DND-41 (cell line): ENCODE measurements around the gene EPB41L3.

ENCODE experiments used
- EZH2 ChIP-seq: IDR thresholded peaks from 3 replicates; pipeline ENCODE4 v1.6.1; 2012; ENCODE audit warnings: borderline replicate concordance, low read depth, mild to moderate bottlenecking, moderate library complexity, low read length, inconsistent platforms; ENCODE audit not compliant: severe bottlenecking
- TF ChIP-seq, protein P1 (sequence below): IDR thresholded peaks from 2 replicates; pipeline ENCODE4 v1.5.1; 2012; ENCODE audit warnings: borderline replicate concordance, low read length, moderate library complexity, mild to moderate bottlenecking; ENCODE audit not compliant: poor library complexity, severe bottlenecking; ENCODE audit errors: extremely low read depth

DNA sequence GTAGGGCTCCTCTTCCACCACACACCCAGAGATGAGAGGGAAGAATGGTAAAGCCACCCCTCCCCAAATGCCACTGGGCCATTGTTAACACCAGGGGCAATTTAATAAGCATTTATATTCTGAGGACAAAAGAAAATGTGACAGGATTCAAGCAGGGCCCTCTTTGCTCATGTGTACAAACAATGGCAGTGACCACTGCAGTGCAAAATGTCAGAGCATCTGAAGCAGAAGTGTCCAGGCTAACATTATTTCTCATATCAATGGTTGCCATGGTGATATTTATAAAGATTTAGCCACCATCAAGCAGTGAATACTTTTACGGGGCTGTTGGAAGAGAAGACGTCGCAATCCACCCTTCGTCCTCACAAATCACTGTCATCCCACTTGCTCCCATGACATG lies 10.8 kb upstream of the EPB41L3 start:
- TF ChIP-seq EZH2: no peak
- TF ChIP-seq, protein P1, sequence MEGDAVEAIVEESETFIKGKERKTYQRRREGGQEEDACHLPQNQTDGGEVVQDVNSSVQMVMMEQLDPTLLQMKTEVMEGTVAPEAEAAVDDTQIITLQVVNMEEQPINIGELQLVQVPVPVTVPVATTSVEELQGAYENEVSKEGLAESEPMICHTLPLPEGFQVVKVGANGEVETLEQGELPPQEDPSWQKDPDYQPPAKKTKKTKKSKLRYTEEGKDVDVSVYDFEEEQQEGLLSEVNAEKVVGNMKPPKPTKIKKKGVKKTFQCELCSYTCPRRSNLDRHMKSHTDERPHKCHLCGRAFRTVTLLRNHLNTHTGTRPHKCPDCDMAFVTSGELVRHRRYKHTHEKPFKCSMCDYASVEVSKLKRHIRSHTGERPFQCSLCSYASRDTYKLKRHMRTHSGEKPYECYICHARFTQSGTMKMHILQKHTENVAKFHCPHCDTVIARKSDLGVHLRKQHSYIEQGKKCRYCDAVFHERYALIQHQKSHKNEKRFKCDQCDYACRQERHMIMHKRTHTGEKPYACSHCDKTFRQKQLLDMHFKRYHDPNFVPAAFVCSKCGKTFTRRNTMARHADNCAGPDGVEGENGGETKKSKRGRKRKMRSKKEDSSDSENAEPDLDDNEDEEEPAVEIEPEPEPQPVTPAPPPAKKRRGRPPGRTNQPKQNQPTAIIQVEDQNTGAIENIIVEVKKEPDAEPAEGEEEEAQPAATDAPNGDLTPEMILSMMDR: no peak
